ENCODE measurements around the gene PDZRN4. TPM values are rescaled to one million over a fixed set of nuclear protein-coding genes. Genes with fewer than 3 reads are reported as not detected.
A peak's percentile ranks its signal among the peaks of the same experiment; 100 is the strongest.

PDZRN4 gene
- total and polyA plus RNA-seq, 2 of the 4 experiments (the other 2 are of a cell fraction): not detected

DNA sequence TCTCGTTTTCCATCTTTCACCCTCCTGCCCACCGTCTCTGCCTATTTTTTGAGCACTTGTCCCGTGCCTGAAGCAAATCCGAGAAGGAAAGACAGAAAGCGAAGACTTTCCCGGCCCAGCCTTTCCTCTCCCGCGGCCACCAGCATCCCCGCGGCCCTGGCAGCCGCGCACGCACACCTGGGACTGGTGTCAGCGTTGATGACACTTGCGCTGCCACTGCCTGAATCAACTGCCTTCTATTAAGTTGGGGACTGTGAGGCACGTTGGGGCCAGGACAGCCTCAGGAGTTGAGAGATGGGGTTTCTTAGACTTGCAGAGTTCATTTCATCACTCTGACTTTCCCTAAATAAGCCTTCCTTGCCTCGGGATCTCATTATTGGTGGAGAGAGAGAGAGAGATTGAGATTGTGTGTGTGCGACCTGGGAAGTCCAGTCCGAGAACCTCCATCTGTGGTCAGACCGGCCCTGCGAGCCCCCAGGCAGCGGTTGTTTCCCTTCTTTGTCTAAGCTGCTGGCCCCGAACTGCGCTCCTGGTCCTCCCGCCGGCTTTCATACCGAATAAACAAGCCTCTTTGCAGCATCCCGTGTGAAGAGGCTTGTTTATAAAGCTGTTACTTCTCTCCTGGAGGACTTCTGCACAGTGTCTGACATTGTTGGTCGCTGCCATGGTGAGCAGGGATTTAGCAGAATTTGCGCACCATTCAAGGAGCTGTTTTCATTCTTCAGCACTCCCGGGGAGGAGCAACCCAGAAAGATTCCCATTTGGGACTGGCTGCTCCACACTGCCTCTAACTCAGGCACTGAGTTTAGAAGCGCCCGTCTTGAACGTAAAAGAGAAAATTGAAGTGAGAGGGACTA, 1.5 kb downstream of the PDZRN4 start:
- H3K4me1 ChIP-seq (ENCODE audit: control insufficient read depth, insufficient read depth, low read length): no peaks in the 10 kb centered on the region
- no peak for ATAC-seq (ENCODE audit: low read depth)
- H3K79me1 ChIP-seq (ENCODE audit: low read depth in 1 of 2, low read length in 2 of 2): no peaks in the 10 kb centered on the region
- in situ Hi-C loops (cut with MboI; ENCODE audit: low sequenced_read_pairs): no loop called here
- no peaks in the 10 kb centered on the region for H3K36me3 ChIP-seq (ENCODE audit: control insufficient read depth, insufficient read depth, low read length)
- WGBS, 2 experiments (ENCODE audit: extremely low coverage in 2 of 2, insufficient read length in 1 of 2): 0% methylated on average over 5 of the region's 34 CpGs; no CpG with 5 or more reads in 1 of the 2 experiments
- BruUV-seq (replicated peaks): no TSS peak
- no peak overlapping the region for H2AK5ac ChIP-seq (ENCODE audit: low read depth, low read length)
- H3K23ac ChIP-seq (ENCODE audit: low read depth, low read length): no peak overlapping the region
- peaks cover 2% of the 10 kb centered on the region; the same call in 1 of the 2 replicates for H3K9me3 ChIP-seq (ENCODE audit: control insufficient read depth, insufficient read depth, low read length)
- H2AFZ ChIP-seq (replicated peaks; ENCODE audit: low read length, poor library complexity): peak overlapping the region; percentile 28
- no peak overlapping the region for H4K91ac ChIP-seq (ENCODE audit: insufficient read depth, low read depth, low read length)
- no peak overlapping the region for H2BK5ac ChIP-seq (ENCODE audit: low read depth, low read length, poor library complexity, severe bottlenecking)
- H2BK20ac ChIP-seq (ENCODE audit: low read depth, low read length): no peak overlapping the region
- TF ChIP-seq RCOR1 (IDR thresholded peaks at IDR 0.05; ENCODE audit: insufficient replicate concordance, low read length) (no peak), SMC3 (IDR thresholded peaks at IDR 0.05; ENCODE audit: low read depth, low read length) (no peak), CEBPB (IDR thresholded peaks at IDR 0.05; ENCODE audit: low read depth, low read length) (no peak), NFE2L2 (IDR thresholded peaks at IDR 0.05; ENCODE audit: low read depth, low read length) (no peak), RFX5 (IDR thresholded peaks at IDR 0.05; ENCODE audit: low read depth, low read length) (no peak), FOS (IDR thresholded peaks at IDR 0.05; ENCODE audit: low read depth, low read length) (no peak)
- H3K14ac ChIP-seq (replicated peaks; ENCODE audit: low read depth, low read length): no peak overlapping the region
- H3K27me3 ChIP-seq (ENCODE audit: control insufficient read depth, insufficient read depth, low read length): peaks cover 36% of the 10 kb centered on the region
- H3K4ac ChIP-seq (ENCODE audit: low read depth, low read length): no peak overlapping the region
- no peak overlapping the region; the same call in 1 of the 2 replicates for H3K4me2 ChIP-seq (ENCODE audit: low read depth, low read length)
- dilution Hi-C loops (cut with HindIII; ENCODE audit: low sequenced_read_pairs, unreplicated experiment): no loop called here
- no peak overlapping the region for H3K56ac ChIP-seq (ENCODE audit: extremely low read depth, insufficient read depth, low read length)
- no peak overlapping the region for H3K9ac ChIP-seq (ENCODE audit: low read depth, low read length)
- no peak for DNase-seq
- H2AK9ac ChIP-seq (replicated peaks; ENCODE audit: low read depth, low read length, poor library complexity): no peak overlapping the region
- no peak overlapping the region for H3K18ac ChIP-seq (ENCODE audit: low read depth, low read length)
- no peak overlapping the region for H3K4me3 ChIP-seq (ENCODE audit: insufficient read depth, low read depth, low read length)
- H3K9me1 ChIP-seq (ENCODE audit: insufficient read depth, low read length): no peaks in the 10 kb centered on the region
- no peak overlapping the region for H4K5ac ChIP-seq (ENCODE audit: low read depth, low read length)
- H4K20me1 ChIP-seq (ENCODE audit: insufficient read depth, low read length): no peaks in the 10 kb centered on the region
- ChIA-PET CTCF (interaction anchor here (1.5 kb wide), 1 partner anchor 36 kb away, joined by 4 read pairs; no protein-coding TSS in a partner anchor), POLR2A (ENCODE audit: unreplicated experiment) (no interaction called here)
- intact Hi-C loops (cut with micrococcal nuclease): no loop called here
- no peak overlapping the region for H2BK15ac ChIP-seq (ENCODE audit: low read depth, low read length)
- H4K8ac ChIP-seq (ENCODE audit: low read depth in 2 of 2, low read length in 2 of 2): no peak overlapping the region
- no peak overlapping the region for H2BK120ac ChIP-seq (ENCODE audit: low read depth, low read length)
- no peak overlapping the region for H3K27ac ChIP-seq (ENCODE audit: insufficient read depth, low read length)

All from IMR-90 (cell line).